Measurements from ENCODE around the gene TMEM163.

TMEM163 gene

GRCh38 chr2:134435936-134436335 is 282.9 kb downstream of the TMEM163 start:
- TF ChIP-seq CTCF (IDR thresholded peaks at IDR 0.05; ENCODE audit: low read depth, low read length): no peak
- no peak overlapping the region for H3K4me3 ChIP-seq (replicated peaks in 1 of 2; ENCODE audit: low read depth in 2 of 2, low read length in 2 of 2)
- no peak for DNase-seq (ENCODE audit: low read depth in 2 of 2)

GRCh38 chr2:134435505-134435904 is 283.3 kb downstream of the TMEM163 start:
- DNase-seq (ENCODE audit: low read depth in 2 of 2): no peak
- TF ChIP-seq CTCF (IDR thresholded peaks at IDR 0.05; ENCODE audit: low read depth, low read length): no peak
- H3K4me3 ChIP-seq (replicated peaks in 1 of 2; ENCODE audit: low read depth in 2 of 2, low read length in 2 of 2): no peak overlapping the region

- no peak for TF ChIP-seq CTCF (IDR thresholded peaks at IDR 0.05; ENCODE audit: low read depth, low read length)
- H3K4me3 ChIP-seq (replicated peaks in 1 of 2; ENCODE audit: low read depth in 2 of 2, low read length in 2 of 2): no peak overlapping the region
- DNase-seq (ENCODE audit: low read depth in 2 of 2): no peak
Measured at GRCh38 chr2:134433979-134434378, 284.8 kb downstream of the TMEM163 start.

GRCh38 chr2:134433469-134433868 is 285.3 kb downstream of the TMEM163 start:
- no peak for TF ChIP-seq CTCF (IDR thresholded peaks at IDR 0.05; ENCODE audit: low read depth, low read length)
- H3K4me3 ChIP-seq (replicated peaks in 1 of 2; ENCODE audit: low read depth in 2 of 2, low read length in 2 of 2): no peak overlapping the region
- DNase-seq (ENCODE audit: low read depth in 2 of 2): no peak

GRCh38 chr2:134432435-134432883 is 286.3 kb downstream of the TMEM163 start:
- H3K4me3 ChIP-seq (replicated peaks in 1 of 2; ENCODE audit: low read depth in 2 of 2, low read length in 2 of 2): no peak overlapping the region
- no peak for DNase-seq (ENCODE audit: low read depth in 2 of 2)
- TF ChIP-seq CTCF (IDR thresholded peaks at IDR 0.05; ENCODE audit: low read depth, low read length): no peak

GRCh38 chr2:134431838-134432434 is 286.9 kb downstream of the TMEM163 start:
- TF ChIP-seq CTCF (IDR thresholded peaks at IDR 0.05; ENCODE audit: low read depth, low read length): no peak
- DNase-seq (ENCODE audit: low read depth in 2 of 2): peak; percentile 23 to 55
- H3K4me3 ChIP-seq (replicated peaks in 1 of 2; ENCODE audit: low read depth in 2 of 2, low read length in 2 of 2): no peak overlapping the region

- no peak for TF ChIP-seq CTCF (IDR thresholded peaks at IDR 0.05; ENCODE audit: low read depth, low read length)
- H3K4me3 ChIP-seq (replicated peaks in 1 of 2; ENCODE audit: low read depth in 2 of 2, low read length in 2 of 2): no peak overlapping the region
- DNase-seq (ENCODE audit: low read depth in 2 of 2): no peak
Measured at GRCh38 chr2:134429886-134430285, 288.9 kb downstream of the TMEM163 start.
